HG02870 (cell line): ENCODE results near the gene BPIFB6.

ENCODE experiments used
- ATAC-seq: cut with Tn5 transposase; IDR thresholded peaks from one replicate; pipeline ENCODE4 v1.9.1; 2021; ENCODE audit warnings: mild to moderate bottlenecking, moderate library complexity; ENCODE audit not compliant: unreplicated experiment

BPIFB6 gene, protein sequence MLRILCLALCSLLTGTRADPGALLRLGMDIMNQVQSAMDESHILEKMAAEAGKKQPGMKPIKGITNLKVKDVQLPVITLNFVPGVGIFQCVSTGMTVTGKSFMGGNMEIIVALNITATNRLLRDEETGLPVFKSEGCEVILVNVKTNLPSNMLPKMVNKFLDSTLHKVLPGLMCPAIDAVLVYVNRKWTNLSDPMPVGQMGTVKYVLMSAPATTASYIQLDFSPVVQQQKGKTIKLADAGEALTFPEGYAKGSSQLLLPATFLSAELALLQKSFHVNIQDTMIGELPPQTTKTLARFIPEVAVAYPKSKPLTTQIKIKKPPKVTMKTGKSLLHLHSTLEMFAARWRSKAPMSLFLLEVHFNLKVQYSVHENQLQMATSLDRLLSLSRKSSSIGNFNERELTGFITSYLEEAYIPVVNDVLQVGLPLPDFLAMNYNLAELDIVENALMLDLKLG

GRCh38 chr20:33031531-33031930 is at the start of gene BPIFB6:
BPIFB6 (plus strand) TSS chr20:33031648; CDS start chr20:33031648, 0 bp downstream.
- ATAC-seq: no peak

DNA sequence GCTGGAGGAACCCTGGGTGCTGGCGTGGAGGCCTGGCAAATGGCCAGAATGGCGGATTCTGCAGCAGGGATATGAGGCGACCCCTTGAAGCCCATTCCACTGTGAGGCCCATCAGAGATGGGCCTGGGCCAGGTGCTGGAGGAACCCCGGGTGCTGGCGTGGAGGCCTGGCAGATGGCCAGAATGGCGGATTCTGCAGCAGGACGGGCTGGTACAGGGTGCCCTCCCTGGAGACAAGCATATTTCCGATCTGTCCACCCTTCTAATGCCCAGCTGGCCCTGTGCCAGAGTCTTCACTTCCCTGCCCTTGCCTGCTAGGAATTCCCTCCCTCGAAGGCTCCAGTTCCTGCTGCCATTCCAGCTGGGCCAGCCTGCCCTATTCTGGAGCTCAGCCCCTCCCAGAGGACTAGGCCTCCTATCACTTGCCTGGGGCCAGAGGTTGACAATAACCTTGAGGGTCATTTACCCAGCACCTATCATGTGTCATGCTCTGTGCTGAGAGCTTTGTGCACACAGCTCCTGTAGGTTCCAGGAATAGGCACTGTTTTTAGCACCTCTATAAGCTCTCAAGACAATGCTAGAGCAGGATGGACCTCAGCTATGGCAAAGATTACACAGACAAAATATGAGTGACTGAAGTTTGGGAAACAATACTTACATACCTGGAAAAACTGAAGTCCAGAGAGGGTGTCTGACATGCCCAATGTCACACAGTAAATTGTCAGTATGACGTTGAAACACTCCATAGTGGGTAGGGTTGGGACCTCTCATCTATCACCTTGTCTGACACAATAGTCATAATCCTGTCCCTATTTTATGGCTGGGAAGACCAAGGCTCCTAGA is 48.6 kb upstream of the BPIFB6 start:
- ATAC-seq: no peak

- no peak for ATAC-seq
Observed at GRCh38 chr20:32983459-32984112, 47.9 kb upstream of the BPIFB6 start.

DNA sequence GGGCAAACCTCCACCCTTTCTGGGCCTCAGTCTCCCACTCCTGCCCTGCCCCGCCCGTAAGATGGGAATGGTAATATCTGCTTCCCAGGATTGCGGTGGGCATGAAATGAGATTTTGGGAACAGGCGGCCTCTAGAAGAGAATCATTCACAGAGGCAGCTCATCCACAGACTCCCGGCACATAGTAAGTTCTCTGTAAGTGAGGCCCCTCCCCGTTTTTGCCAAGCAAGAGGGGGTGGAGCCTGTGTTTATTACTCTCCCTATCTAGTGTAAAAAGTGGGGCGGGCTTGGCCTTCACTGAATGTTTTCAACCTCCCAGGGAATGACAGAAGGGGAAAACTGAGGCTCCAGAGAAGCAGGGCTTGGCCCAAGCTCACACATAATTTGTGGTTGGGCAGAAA is 47.3 kb upstream of the BPIFB6 start:
- no peak for ATAC-seq

DNA sequence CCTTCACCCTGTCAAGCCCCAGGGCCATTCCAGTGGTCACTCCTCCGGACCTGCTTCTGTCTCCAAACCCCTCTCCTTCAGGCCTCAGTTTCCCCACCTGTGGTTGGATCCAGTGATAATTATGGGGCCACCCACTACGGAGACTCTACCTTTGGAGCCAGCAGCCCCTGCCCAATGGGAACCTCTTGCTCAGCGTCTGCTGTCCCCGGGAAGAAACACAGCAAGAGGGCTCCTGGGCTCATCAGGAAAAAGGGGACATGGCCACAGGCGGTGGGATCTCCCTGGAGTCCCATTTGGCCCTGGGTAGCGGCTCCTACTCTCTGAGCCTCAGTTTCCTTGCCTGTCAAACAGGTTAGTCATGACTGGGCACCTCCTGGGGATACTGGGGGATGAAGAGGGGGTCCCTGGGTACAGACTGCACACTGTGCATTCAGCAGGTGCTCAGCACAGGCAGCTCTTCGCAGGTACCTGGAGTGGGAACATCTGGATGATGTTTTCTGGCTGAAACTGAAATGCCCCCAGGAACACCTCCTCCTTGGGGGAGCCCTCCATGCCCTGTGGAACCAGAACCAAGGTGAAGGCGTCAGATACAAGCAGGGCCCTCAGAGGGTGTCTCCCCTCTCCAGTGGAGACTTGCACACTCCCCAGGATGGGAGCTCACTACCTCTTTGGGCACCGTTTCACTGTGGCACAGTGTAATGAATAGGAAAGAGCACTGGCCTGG is 46.7 kb upstream of the BPIFB6 start:
- no peak for ATAC-seq

GRCh38 chr20:32985596-32985995 is 45.9 kb upstream of the BPIFB6 start:
- ATAC-seq: no peak

GRCh38 chr20:32986331-32986966 is 45.0 kb upstream of the BPIFB6 start:
- ATAC-seq: no peak

GRCh38 chr20:32987044-32987825 is 44.2 kb upstream of the BPIFB6 start:
- ATAC-seq: no peak

- no peak for ATAC-seq
Observed at GRCh38 chr20:32988008-32988407, 43.4 kb upstream of the BPIFB6 start.

DNA sequence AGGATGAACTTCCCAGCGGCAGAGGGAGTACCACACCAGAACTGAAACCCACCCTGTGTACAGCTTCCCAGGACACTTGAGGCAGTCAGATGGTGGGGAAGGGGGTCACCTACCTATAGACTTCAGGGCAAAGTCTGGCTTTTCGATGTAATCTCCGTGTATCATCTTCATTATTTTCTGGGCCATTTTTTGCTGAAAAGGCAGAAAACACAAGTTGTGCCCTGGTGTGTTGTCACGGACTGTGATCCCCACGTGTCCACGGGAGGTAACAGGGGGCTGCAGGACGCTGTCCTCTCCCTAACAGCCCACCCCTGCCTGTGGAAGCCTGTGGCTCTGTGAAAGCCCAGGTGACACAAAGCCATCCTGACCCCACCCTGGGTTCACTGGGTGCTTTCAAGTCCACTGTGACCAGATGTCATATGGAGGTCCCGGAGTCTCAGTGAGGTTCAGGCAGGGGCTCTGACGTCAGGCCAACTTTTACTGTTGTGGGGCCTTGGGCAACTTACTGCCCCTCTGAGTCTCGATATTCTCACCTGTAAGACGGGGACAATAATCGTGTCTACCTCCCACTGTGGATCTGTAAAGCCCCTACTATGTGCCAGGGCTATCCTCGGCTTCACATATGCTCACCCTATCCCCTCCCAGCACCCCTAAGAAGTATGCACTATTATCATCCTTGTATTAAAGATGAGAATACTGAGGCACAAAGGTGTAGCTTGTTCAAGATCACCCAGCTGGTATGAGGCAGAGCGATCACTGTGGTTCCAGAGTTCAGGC is 41.8 kb upstream of the BPIFB6 start:
- no peak for ATAC-seq

DNA sequence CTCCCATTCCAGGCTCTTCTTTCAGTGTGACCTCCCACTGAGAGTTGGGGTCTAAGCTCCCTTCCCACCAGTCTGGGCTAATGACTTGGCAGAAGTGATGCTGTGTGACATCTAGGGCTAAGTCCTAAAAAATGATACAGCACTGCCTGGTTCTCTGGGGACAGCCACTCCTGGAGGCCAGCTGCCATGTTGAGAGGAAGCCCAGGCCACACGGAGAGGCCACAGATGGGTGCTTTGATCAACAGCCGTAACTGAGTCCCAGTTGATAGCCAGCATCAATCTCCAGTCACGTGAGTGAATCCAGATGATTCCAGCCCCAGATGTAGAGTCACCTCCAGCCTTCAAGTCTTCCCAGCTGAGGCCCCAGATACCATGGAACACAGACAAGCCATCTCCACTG is 41.0 kb upstream of the BPIFB6 start:
- no peak for ATAC-seq

- no peak for ATAC-seq
Observed at GRCh38 chr20:32991383-32991782, 40.1 kb upstream of the BPIFB6 start.

DNA sequence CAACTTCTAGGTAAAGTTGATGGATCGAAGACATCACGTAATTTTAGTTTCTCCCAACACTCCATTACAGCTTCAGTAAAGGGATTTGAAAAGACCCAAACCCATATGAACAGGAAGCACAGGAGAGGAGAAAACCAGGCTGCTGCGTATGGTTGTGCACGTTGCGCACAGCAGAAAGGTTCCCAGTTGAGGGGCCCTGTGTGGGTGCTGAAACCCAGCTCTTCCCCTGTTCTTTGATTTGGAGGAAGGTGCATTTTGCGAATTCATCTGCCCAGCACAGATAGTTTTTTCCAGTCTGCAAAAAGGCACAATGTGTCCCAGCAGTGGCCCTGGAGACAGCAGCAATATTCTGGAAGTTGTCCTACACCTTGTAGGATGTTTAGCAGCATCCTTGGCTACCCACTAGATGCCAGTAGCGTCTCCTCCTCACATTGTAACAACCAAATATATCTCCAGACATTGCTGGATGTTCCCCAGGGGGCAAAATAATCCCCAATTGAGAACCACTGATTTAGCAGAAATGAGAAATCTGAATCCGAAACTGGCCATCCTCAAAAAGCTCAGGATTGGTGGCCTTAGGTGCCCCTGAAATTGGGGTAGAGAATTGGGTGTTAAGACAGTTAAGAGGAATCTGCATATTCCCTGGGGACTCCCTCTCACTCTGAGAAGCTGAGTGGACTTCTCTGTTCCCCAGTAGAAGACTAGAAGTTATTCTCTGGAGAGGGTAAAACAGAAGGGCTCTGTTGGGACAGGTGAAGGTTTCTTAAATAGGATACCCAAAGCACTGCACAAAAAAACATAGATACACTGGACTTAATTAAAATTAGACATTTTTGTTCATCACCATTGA is 39.4 kb upstream of the BPIFB6 start:
- no peak for ATAC-seq

DNA sequence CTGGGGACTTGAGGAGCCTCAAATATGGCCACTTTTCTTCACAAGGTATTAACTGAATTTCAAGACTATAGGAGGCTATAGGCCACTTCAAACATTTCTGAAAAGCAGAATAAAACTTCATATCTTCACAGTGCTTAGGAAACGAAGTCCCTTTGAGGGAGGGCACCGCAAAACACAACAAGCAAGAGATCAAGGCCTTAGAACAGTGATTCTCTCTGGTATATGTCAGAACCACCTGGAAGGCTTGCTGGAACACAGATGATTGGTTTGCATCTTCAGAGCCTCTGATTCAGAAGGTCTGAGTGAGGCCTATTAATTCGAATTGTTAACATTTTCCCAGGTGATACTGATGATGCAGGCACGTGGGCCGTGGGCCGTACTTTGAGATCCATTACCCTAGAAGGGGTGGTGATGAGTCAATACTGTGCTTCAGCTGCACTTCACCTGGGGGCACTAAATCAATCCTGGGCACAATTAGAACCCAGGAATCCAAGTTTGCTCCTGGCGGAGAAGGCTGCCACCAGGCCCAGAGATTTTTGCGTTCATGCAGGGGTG is 37.9 kb upstream of the BPIFB6 start:
- no peak for ATAC-seq

GRCh38 chr20:32995802-32996201 is 35.6 kb upstream of the BPIFB6 start:
- ATAC-seq: no peak

- ATAC-seq: no peak
Observed at GRCh38 chr20:32997431-32997830, 34.0 kb upstream of the BPIFB6 start.

GRCh38 chr20:32999603-33000250 is 31.7 kb upstream of the BPIFB6 start:
- ATAC-seq: no peak
